ENCODE data around the gene SUDS3. TPM values are rescaled to one million over a fixed set of nuclear protein-coding genes. Genes with fewer than 3 reads are reported as not detected.

The SUDS3 gene
- polyA plus RNA-seq, 1 donor (not counting 4 experiments of a cell fraction or from before 2014, with no cell fraction given), result 32.4 TPM

DNA sequence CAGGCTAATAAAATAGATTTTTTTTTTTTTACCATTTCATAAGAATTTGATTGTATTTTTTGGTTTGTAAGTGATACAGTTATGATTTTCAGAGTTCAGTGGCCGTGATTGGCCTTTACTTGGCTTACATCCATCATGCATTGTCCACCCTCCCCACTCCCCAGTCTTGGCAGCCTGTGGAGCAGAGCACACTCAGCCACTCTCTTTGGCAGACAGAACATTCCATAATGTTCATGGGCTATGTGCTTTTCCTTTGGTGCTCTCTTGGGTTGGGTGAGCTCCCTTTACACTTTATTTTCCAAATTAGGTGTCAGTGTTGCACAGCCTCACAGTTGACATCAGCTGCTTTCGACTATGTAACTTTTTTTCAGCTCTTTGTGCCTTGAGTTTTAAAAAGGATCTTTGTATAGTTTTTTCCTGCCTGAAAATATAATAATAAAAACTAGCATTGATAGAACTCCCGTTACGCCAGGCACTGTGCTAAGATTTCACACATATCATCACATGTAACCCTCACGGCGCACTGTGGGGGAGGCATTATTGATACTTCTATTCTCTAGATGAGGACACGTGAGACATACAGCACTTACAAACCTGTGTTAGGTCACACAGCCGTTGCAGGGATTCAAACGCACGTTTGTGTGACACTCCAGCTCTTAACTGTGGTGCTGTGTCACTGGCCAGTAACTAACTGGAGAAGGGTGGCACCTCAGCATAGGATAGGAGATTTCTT lies 21.5 kb downstream of the SUDS3 start:
- Histone ChIP-seq H3K9ac (ENCODE audit: control insufficient read depth, extremely low read depth, insufficient read depth, low read length) (no peak overlapping the region), H4K20me1 (ENCODE audit: control insufficient read depth, extremely low read depth, insufficient read depth, low read length) (no peaks in the 10 kb centered on the region), H3K9me3 (ENCODE audit: control insufficient read depth, low read depth, low read length) (no peaks in the 10 kb centered on the region), H2AFZ (ENCODE audit: control insufficient read depth, low read length) (no peak overlapping the region), H3K4me2 (ENCODE audit: control insufficient read depth, extremely low read depth, insufficient read depth, low read depth, low read length) (no peak overlapping the region), H3K27ac (ENCODE audit: control insufficient read depth, insufficient read depth, low read length) (no peak overlapping the region), H3K4me3 (ENCODE audit: control insufficient read depth in 2 of 3, extremely low read depth in 1 of 3, insufficient read depth in 2 of 3, low read depth in 1 of 3, low read length in 3 of 3) (no peak overlapping the region), H3K79me2 (ENCODE audit: control insufficient read depth, insufficient read depth, low read length) (no peaks in the 10 kb centered on the region), H3K36me3 (ENCODE audit: control insufficient read depth in 2 of 2, extremely low read depth in 1 of 2, insufficient read depth in 2 of 2, low read length in 2 of 2) (peaks cover 16 to 24% of the 10 kb centered on the region in 2 experiments), H3K4me1 (ENCODE audit: control insufficient read depth, extremely low read depth, insufficient read depth, low read length) (no peaks in the 10 kb centered on the region), H3K9me1 (ENCODE audit: control insufficient read depth, extremely low read depth, insufficient read depth, low read length) (no peaks in the 10 kb centered on the region), H3K27me3 (ENCODE audit: control insufficient read depth, extremely low read depth, insufficient read depth, low read length) (no peaks in the 10 kb centered on the region)
- dilution Hi-C loops (cut with MboI; ENCODE audit: extremely low pct_ligation_motif_present, low sequenced_read_pairs), result no loop called here
- no peak for TF ChIP-seq EZH2 (IDR thresholded peaks at IDR 0.05; ENCODE audit: low read length)
- TF ChIP-seq, protein P1, sequence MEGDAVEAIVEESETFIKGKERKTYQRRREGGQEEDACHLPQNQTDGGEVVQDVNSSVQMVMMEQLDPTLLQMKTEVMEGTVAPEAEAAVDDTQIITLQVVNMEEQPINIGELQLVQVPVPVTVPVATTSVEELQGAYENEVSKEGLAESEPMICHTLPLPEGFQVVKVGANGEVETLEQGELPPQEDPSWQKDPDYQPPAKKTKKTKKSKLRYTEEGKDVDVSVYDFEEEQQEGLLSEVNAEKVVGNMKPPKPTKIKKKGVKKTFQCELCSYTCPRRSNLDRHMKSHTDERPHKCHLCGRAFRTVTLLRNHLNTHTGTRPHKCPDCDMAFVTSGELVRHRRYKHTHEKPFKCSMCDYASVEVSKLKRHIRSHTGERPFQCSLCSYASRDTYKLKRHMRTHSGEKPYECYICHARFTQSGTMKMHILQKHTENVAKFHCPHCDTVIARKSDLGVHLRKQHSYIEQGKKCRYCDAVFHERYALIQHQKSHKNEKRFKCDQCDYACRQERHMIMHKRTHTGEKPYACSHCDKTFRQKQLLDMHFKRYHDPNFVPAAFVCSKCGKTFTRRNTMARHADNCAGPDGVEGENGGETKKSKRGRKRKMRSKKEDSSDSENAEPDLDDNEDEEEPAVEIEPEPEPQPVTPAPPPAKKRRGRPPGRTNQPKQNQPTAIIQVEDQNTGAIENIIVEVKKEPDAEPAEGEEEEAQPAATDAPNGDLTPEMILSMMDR (optimal IDR thresholded peaks at IDR 0.05 in 1 of 3, IDR thresholded peaks at IDR 0.05 in 1 of 3, conservative IDR thresholded peaks at IDR 0.05 in 1 of 3; ENCODE audit: extremely low read depth in 1 of 3, insufficient read depth in 2 of 3, low read length in 3 of 3), result no peak
- DNase-seq (ENCODE audit: low read depth, low spot score), result no peak
- no peak for FAIRE-seq

DNA sequence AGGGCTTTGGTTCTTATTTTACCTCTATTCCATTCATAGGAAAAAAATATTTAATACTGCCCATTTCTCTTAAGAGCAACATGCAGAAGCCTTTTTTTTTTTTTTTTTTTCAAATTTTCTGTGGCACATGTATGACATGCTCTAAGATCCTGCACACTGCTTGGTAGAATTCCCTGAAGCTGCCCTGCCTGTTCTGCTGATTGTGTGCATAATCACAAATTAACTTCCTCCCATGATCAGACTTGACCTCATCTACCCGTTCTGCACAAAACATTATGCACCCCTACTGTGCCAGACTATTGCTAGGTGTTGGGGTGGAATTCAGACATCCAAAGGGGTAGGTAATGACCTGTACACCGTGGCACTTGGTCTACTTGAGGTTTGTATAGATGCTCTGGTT lies 22.2 kb downstream of the SUDS3 start:
- no peak for DNase-seq (ENCODE audit: low read depth, low spot score)
- no peak overlapping the region for H3K4me3 ChIP-seq (ENCODE audit: control insufficient read depth in 2 of 3, extremely low read depth in 1 of 3, insufficient read depth in 2 of 3, low read depth in 1 of 3, low read length in 3 of 3)
- H4K20me1 ChIP-seq (ENCODE audit: control insufficient read depth, extremely low read depth, insufficient read depth, low read length), result no peaks in the 10 kb centered on the region
- H3K9ac ChIP-seq (ENCODE audit: control insufficient read depth, extremely low read depth, insufficient read depth, low read length), result no peak overlapping the region
- no peaks in the 10 kb centered on the region for H3K27me3 ChIP-seq (ENCODE audit: control insufficient read depth, extremely low read depth, insufficient read depth, low read length)
- no peaks in the 10 kb centered on the region for H3K79me2 ChIP-seq (ENCODE audit: control insufficient read depth, insufficient read depth, low read length)
- no peaks in the 10 kb centered on the region for H3K9me1 ChIP-seq (ENCODE audit: control insufficient read depth, extremely low read depth, insufficient read depth, low read length)
- no peak overlapping the region for H3K4me2 ChIP-seq (ENCODE audit: control insufficient read depth, extremely low read depth, insufficient read depth, low read depth, low read length)
- peaks cover 16 to 22% of the 10 kb centered on the region in 2 experiments for H3K36me3 ChIP-seq (ENCODE audit: control insufficient read depth in 2 of 2, extremely low read depth in 1 of 2, insufficient read depth in 2 of 2, low read length in 2 of 2)
- H2AFZ ChIP-seq (ENCODE audit: control insufficient read depth, low read length), result no peak overlapping the region
- no peak overlapping the region for H3K27ac ChIP-seq (ENCODE audit: control insufficient read depth, insufficient read depth, low read length)
- H3K9me3 ChIP-seq (ENCODE audit: control insufficient read depth, low read depth, low read length), result no peaks in the 10 kb centered on the region
- FAIRE-seq, result no peak
- H3K4me1 ChIP-seq (ENCODE audit: control insufficient read depth, extremely low read depth, insufficient read depth, low read length), result no peaks in the 10 kb centered on the region
- TF ChIP-seq, protein P1 (optimal IDR thresholded peaks at IDR 0.05 in 1 of 3, IDR thresholded peaks at IDR 0.05 in 1 of 3, conservative IDR thresholded peaks at IDR 0.05 in 1 of 3; ENCODE audit: extremely low read depth in 1 of 3, insufficient read depth in 2 of 3, low read length in 3 of 3), result no peak
- no peak for TF ChIP-seq EZH2 (IDR thresholded peaks at IDR 0.05; ENCODE audit: low read length)
- dilution Hi-C loops (cut with MboI; ENCODE audit: extremely low pct_ligation_motif_present, low sequenced_read_pairs), result no loop called here

Measured in keratinocyte (primary cell).